ENCODE results near the gene INHBB.
"Not testable (repeated sequence)": the region's sequence is repeated elsewhere in the genome, so short reads cannot be mapped to it uniquely, and the experiment has no call there.

The INHBB gene

DNA sequence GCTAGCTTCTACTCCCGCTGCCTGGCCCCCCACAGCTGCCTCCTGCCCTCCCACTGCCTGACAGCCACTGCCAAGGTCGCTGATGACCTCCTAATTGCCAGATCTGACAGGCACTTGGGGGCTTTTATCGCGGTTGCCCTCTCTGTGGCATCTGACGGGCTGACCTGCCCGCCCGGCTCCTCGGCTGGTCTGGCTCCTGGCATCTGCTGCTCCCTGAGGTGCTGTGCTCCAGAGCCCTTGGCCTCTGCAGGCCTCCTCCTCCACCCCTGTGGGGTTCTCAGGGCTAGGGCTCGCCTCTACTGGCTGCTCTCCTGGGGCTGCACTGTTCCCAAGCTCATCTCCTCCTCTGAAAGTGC is 43.1 kb downstream of the INHBB start:
- H4K91ac ChIP-seq (ENCODE audit: low read length) = no peak overlapping the region
- H3K27me3 ChIP-seq (ENCODE audit: control insufficient read depth in 1 of 2, insufficient read depth in 1 of 2, low read length in 2 of 2) = peaks cover 32 to 46% of the 10 kb centered on the region in 2 experiments
- H3K9ac ChIP-seq (ENCODE audit: low read length) = no peak overlapping the region
- H3K23ac ChIP-seq (ENCODE audit: low read length in 2 of 2) = peak overlapping the region in 1 of 2 experiments; percentile 43
- no peak overlapping the region for H3K27ac ChIP-seq (ENCODE audit: low read length, poor library complexity, severe bottlenecking)
- no peak overlapping the region for H3K14ac ChIP-seq (ENCODE audit: low read length in 2 of 2)
- no peak overlapping the region for H2BK120ac ChIP-seq (ENCODE audit: low read depth, low read length)
- no peak overlapping the region for H3K4me3 ChIP-seq (ENCODE audit: insufficient read depth in 1 of 2, low read depth in 1 of 2, low read length in 2 of 2)
- no peak overlapping the region for H4K8ac ChIP-seq (ENCODE audit: low read length)
- H2BK5ac ChIP-seq (ENCODE audit: low read depth, low read length, poor library complexity, severe bottlenecking) = no peak overlapping the region
- no peak overlapping the region for H3K18ac ChIP-seq (ENCODE audit: low read depth in 1 of 2, low read length in 2 of 2)
- H3K9me3 ChIP-seq (ENCODE audit: control insufficient read depth, low read length) = peaks cover 6% of the 10 kb centered on the region
- no peak overlapping the region for H3K4me2 ChIP-seq (ENCODE audit: low read length, poor library complexity, severe bottlenecking)
- H2AFZ ChIP-seq (ENCODE audit: low read depth, low read length) = no peak overlapping the region
- no peak overlapping the region for H2BK15ac ChIP-seq (ENCODE audit: low read depth, poor library complexity, severe bottlenecking)
- H3K4ac ChIP-seq (ENCODE audit: low read depth in 1 of 2, low read length in 2 of 2) = no peak overlapping the region
- peaks cover 1% of the 10 kb centered on the region for H3K4me1 ChIP-seq (ENCODE audit: control insufficient read depth, insufficient read depth, low read depth, low read length)
- DNase-seq = no peak
- 75% methylated on average over 9 of the region's 9 CpGs for WGBS
- H3K36me3 ChIP-seq (ENCODE audit: control insufficient read depth in 1 of 2, insufficient read depth in 2 of 2, low read depth in 1 of 2, low read length in 2 of 2) = no peaks in the 10 kb centered on the region
- H2BK12ac ChIP-seq (ENCODE audit: low read length in 2 of 2) = no peak overlapping the region
- no peaks in the 10 kb centered on the region for H3K79me1 ChIP-seq (replicated peaks; ENCODE audit: low read length, poor library complexity, severe bottlenecking)
- H2AK5ac ChIP-seq (ENCODE audit: low read length, severe bottlenecking) = no peak overlapping the region

DNA sequence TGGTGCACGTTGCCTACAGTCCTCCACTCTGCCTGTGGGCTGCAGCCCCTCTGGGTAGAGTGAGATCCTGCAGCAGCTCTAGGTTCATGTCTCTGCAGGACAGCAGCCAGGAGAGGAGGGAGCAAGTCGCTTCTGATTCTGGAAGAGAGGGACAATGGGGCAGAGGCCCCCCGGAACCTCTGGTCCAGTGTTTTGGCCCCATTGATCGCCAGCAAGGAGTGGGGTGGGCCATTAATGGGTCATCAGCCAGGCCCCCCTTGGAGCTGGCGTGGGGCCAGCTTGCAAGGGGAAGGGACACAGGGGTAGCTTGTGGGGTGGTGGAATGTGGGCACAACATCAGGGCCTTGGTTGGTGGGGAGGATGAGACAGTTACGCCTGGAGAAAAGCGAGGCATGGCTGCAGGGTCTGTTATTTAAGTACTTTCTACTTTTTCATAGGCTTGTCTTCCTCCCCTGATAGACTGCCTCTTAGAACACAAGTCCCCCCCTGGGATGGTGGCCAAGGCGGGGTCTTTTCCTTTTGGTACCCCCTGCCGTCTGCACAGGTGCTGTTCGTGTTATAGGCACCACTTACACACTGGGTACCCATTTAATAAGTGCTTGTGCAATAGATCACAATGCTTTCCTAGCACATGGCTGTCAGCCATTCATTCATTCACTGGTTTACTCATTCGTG is 44.6 kb downstream of the INHBB start:
- no peaks in the 10 kb centered on the region for H3K36me3 ChIP-seq (ENCODE audit: control insufficient read depth in 1 of 2, insufficient read depth in 2 of 2, low read depth in 1 of 2, low read length in 2 of 2)
- H3K79me1 ChIP-seq (replicated peaks; ENCODE audit: low read length, poor library complexity, severe bottlenecking) = no peaks in the 10 kb centered on the region
- no peak overlapping the region for H3K23ac ChIP-seq (ENCODE audit: low read length in 2 of 2)
- no peak overlapping the region for H2AK5ac ChIP-seq (ENCODE audit: low read length, severe bottlenecking)
- no peak overlapping the region for H3K4me2 ChIP-seq (ENCODE audit: low read length, poor library complexity, severe bottlenecking)
- peaks cover 28 to 55% of the 10 kb centered on the region in 2 experiments for H3K27me3 ChIP-seq (ENCODE audit: control insufficient read depth in 1 of 2, insufficient read depth in 1 of 2, low read length in 2 of 2)
- H2AFZ ChIP-seq (ENCODE audit: low read depth, low read length) = no peak overlapping the region
- no peak overlapping the region for H2BK12ac ChIP-seq (ENCODE audit: low read length in 2 of 2)
- H3K18ac ChIP-seq (ENCODE audit: low read depth in 1 of 2, low read length in 2 of 2) = no peak overlapping the region
- H2BK120ac ChIP-seq (ENCODE audit: low read depth, low read length) = no peak overlapping the region
- H4K91ac ChIP-seq (ENCODE audit: low read length) = no peak overlapping the region
- H2BK5ac ChIP-seq (ENCODE audit: low read depth, low read length, poor library complexity, severe bottlenecking) = no peak overlapping the region
- H2BK15ac ChIP-seq (ENCODE audit: low read depth, poor library complexity, severe bottlenecking) = no peak overlapping the region
- no peak overlapping the region for H3K27ac ChIP-seq (ENCODE audit: low read length, poor library complexity, severe bottlenecking)
- DNase-seq = no peak
- no peak overlapping the region for H3K14ac ChIP-seq (ENCODE audit: low read length in 2 of 2)
- H3K4me1 ChIP-seq (ENCODE audit: control insufficient read depth, insufficient read depth, low read depth, low read length) = peaks cover 4% of the 10 kb centered on the region
- H3K9me3 ChIP-seq (ENCODE audit: control insufficient read depth, low read length) = peaks cover 6% of the 10 kb centered on the region
- H3K4ac ChIP-seq (ENCODE audit: low read depth in 1 of 2, low read length in 2 of 2) = no peak overlapping the region
- H3K9ac ChIP-seq (ENCODE audit: low read length) = no peak overlapping the region
- 76% methylated on average over 10 of the region's 11 CpGs for WGBS
- no peak overlapping the region for H3K4me3 ChIP-seq (ENCODE audit: insufficient read depth in 1 of 2, low read depth in 1 of 2, low read length in 2 of 2)
- no peak overlapping the region for H4K8ac ChIP-seq (ENCODE audit: low read length)

DNA sequence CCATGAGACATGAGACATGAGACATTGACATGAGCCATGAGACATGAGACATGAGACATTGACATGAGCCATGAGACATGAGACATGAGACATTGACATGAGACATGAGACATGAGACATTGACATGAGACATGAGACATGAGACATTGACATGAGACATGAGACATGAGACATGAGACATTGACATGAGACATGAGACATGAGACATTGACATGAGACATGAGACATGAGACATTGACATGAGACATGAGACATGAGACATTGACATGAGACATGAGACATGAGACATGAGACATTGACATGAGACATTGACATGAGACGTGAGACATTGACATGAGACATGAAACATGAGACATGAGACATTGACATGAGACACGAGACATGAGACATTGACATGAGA is 45.4 kb downstream of the INHBB start:
- H3K4me2 ChIP-seq (ENCODE audit: low read length, poor library complexity, severe bottlenecking); DNase-seq; H3K79me1 ChIP-seq (replicated peaks; ENCODE audit: low read length, poor library complexity, severe bottlenecking); H3K18ac ChIP-seq (ENCODE audit: low read depth in 1 of 2, low read length in 2 of 2); H2AK5ac ChIP-seq (ENCODE audit: low read length, severe bottlenecking); H2BK15ac ChIP-seq (ENCODE audit: low read depth, poor library complexity, severe bottlenecking); H3K4me1 ChIP-seq (ENCODE audit: control insufficient read depth, insufficient read depth, low read depth, low read length); H3K27ac ChIP-seq (ENCODE audit: low read length, poor library complexity, severe bottlenecking); H2AFZ ChIP-seq (ENCODE audit: low read depth, low read length); H3K9ac ChIP-seq (ENCODE audit: low read length); H4K8ac ChIP-seq (ENCODE audit: low read length); H3K4me3 ChIP-seq (ENCODE audit: insufficient read depth in 1 of 2, low read depth in 1 of 2, low read length in 2 of 2); H2BK5ac ChIP-seq (ENCODE audit: low read depth, low read length, poor library complexity, severe bottlenecking); H3K36me3 ChIP-seq (ENCODE audit: control insufficient read depth in 1 of 2, insufficient read depth in 2 of 2, low read depth in 1 of 2, low read length in 2 of 2); H2BK12ac ChIP-seq (ENCODE audit: low read length in 2 of 2); H2BK120ac ChIP-seq (ENCODE audit: low read depth, low read length); H3K14ac ChIP-seq (ENCODE audit: low read length in 2 of 2); H3K9me3 ChIP-seq (ENCODE audit: control insufficient read depth, low read length); H4K91ac ChIP-seq (ENCODE audit: low read length); H3K4ac ChIP-seq (ENCODE audit: low read depth in 1 of 2, low read length in 2 of 2); H3K23ac ChIP-seq (ENCODE audit: low read length in 2 of 2): not testable (repeated sequence)
- peaks cover 31 to 56% of the 10 kb centered on the region in 2 experiments for H3K27me3 ChIP-seq (ENCODE audit: control insufficient read depth in 1 of 2, insufficient read depth in 1 of 2, low read length in 2 of 2)
- 55% methylated on average over 2 of the region's 2 CpGs for WGBS

DNA sequence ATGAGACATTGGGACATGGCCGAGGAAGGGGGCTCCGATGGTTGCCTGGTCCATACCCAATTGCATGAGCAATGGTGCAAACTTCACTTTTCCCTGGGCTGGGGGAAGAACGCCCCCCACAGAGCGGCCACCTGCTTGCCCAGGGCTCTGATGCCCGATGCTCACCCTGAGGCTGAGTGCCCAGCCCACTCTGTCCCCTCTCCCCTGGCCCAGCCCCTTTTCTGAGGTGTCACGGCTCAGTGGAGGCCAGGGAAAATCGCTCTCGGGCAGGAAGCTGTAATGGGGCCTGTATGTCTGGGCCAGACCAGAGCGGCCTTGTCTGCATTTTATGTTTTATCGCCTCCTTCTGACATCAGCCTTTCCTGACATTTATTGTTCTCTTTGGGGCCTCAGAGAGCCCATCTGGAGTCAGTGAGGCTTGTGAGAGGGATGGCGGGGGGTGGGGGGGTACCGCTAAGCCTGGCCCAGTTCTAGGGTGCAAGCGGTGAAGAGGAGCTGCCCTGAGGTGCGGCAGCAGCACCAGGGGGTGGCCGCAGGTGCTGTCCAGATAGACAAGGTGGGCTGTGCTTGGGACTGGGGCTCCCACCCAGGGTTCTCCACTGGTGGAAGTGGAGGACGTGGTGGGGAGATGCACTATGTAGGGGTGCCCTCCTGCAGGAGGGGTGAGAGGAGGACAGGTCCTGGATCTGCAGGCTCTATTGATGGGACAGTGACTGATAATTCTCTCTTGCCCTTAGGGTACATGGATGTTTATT is 46.2 kb downstream of the INHBB start:
- no peaks in the 10 kb centered on the region for H3K36me3 ChIP-seq (ENCODE audit: control insufficient read depth in 1 of 2, insufficient read depth in 2 of 2, low read depth in 1 of 2, low read length in 2 of 2)
- no peak overlapping the region for H2AK5ac ChIP-seq (ENCODE audit: low read length, severe bottlenecking)
- no peak overlapping the region for H4K8ac ChIP-seq (ENCODE audit: low read length)
- no peak overlapping the region for H3K4me2 ChIP-seq (ENCODE audit: low read length, poor library complexity, severe bottlenecking)
- H4K91ac ChIP-seq (ENCODE audit: low read length) = no peak overlapping the region
- DNase-seq = no peak
- peaks cover 11% of the 10 kb centered on the region for H3K4me1 ChIP-seq (ENCODE audit: control insufficient read depth, insufficient read depth, low read depth, low read length)
- no peak overlapping the region for H3K23ac ChIP-seq (ENCODE audit: low read length in 2 of 2)
- no peak overlapping the region for H3K4ac ChIP-seq (ENCODE audit: low read depth in 1 of 2, low read length in 2 of 2)
- H3K9ac ChIP-seq (ENCODE audit: low read length) = no peak overlapping the region
- no peak overlapping the region for H3K14ac ChIP-seq (ENCODE audit: low read length in 2 of 2)
- H3K27me3 ChIP-seq (ENCODE audit: control insufficient read depth in 1 of 2, insufficient read depth in 1 of 2, low read length in 2 of 2) = peaks cover 31 to 61% of the 10 kb centered on the region in 2 experiments
- no peak overlapping the region for H2AFZ ChIP-seq (ENCODE audit: low read depth, low read length)
- H3K27ac ChIP-seq (ENCODE audit: low read length, poor library complexity, severe bottlenecking) = no peak overlapping the region
- no peak overlapping the region for H2BK5ac ChIP-seq (ENCODE audit: low read depth, low read length, poor library complexity, severe bottlenecking)
- H2BK12ac ChIP-seq (ENCODE audit: low read length in 2 of 2) = no peak overlapping the region
- no peak overlapping the region for H3K18ac ChIP-seq (ENCODE audit: low read depth in 1 of 2, low read length in 2 of 2)
- H3K79me1 ChIP-seq (replicated peaks; ENCODE audit: low read length, poor library complexity, severe bottlenecking) = no peaks in the 10 kb centered on the region
- no peak overlapping the region for H2BK120ac ChIP-seq (ENCODE audit: low read depth, low read length)
- WGBS = 80% methylated on average over 16 of the region's 16 CpGs
- H3K4me3 ChIP-seq (ENCODE audit: insufficient read depth in 1 of 2, low read depth in 1 of 2, low read length in 2 of 2) = no peak overlapping the region
- peak overlapping the region; percentile 13 for H2BK15ac ChIP-seq (ENCODE audit: low read depth, poor library complexity, severe bottlenecking)
- H3K9me3 ChIP-seq (ENCODE audit: control insufficient read depth, low read length) = peaks cover 6% of the 10 kb centered on the region
